ENCODE measurements around the gene GRIA4. TPM values are rescaled to one million over a fixed set of nuclear protein-coding genes. Genes with fewer than 3 reads are reported as not detected.

Gene GRIA4
- polyA plus RNA-seq, 2 of the 4 experiments (the other 2 are of a cell fraction) = not detected

- ATAC-seq (no peak), FAIRE-seq (no peak), DNase-seq (ENCODE audit: low read depth in 1 of 2, low spot score in 1 of 2) (no peak)
- no peaks in the 10 kb centered on the region for H3K9me3 ChIP-seq
- no peak overlapping the region for H3K4me3 ChIP-seq
- ChIA-PET POLR2A (no interaction called here), CTCF (no interaction called here)
- no peaks in the 10 kb centered on the region for H3K4me1 ChIP-seq
- no peak overlapping the region for H3K4me2 ChIP-seq
- 61% methylated on average over 1 of the region's 1 CpG for WGBS (ENCODE audit: missing lambda C conversion rate)
- H3K27ac ChIP-seq = no peak overlapping the region
- TF ChIP-seq CHD2 (IDR thresholded peaks at IDR 0.05; ENCODE audit: low read length, partially characterized antibody) (no peak), ZFP36 (IDR thresholded peaks at IDR 0.05; ENCODE audit: borderline replicate concordance, partially characterized antibody) (no peak), POLR2AphosphoS2 (conservative IDR thresholded peaks at IDR 0.05; ENCODE audit: low read length) (no peak), ZC3H11A (IDR thresholded peaks at IDR 0.05) (no peak), ESRRA (IDR thresholded peaks at IDR 0.05; ENCODE audit: borderline replicate concordance, low read length) (no peak), MAZ (IDR thresholded peaks at IDR 0.05; ENCODE audit: borderline replicate concordance, low read depth, low read length) (no peak), RAD21 (conservative IDR thresholded peaks at IDR 0.05 in 1 of 2, IDR thresholded peaks at IDR 0.05 in 1 of 2) (no peak), EP300 (IDR thresholded peaks at IDR 0.05) (no peak), GATA3 (IDR thresholded peaks at IDR 0.05; ENCODE audit: borderline replicate concordance) (no peak), POLR2A (IDR thresholded peaks at IDR 0.05; ENCODE audit: low read length) (no peak), CBX8 (IDR thresholded peaks at IDR 0.05) (no peak), RFX5 (IDR thresholded peaks at IDR 0.05) (no peak), SREBF2 (IDR thresholded peaks at IDR 0.05) (no peak), MAX (IDR thresholded peaks at IDR 0.05) (no peak), ZNF302 (CRISPR knock-in tag; IDR thresholded peaks at IDR 0.05) (no peak), CTCF (IDR thresholded peaks at IDR 0.05) (no peak)
Measured at GRCh38 chr11:105639527-105639926, 29.7 kb downstream of the GRIA4 start.

- DNase-seq (ENCODE audit: low read depth in 1 of 2, low spot score in 1 of 2) (no peak), FAIRE-seq (no peak), ATAC-seq (no peak)
- TF ChIP-seq ZC3H11A (IDR thresholded peaks at IDR 0.05) (no peak), KDM5A (IDR thresholded peaks at IDR 0.05) (no peak), HES2 (IDR thresholded peaks at IDR 0.05) (no peak), KDM1A (IDR thresholded peaks at IDR 0.05; ENCODE audit: low read depth) (no peak)
- H3K4me2 ChIP-seq = no peak overlapping the region
- CTCF ChIA-PET = no interaction called here
- H3K27ac ChIP-seq = no peak overlapping the region
- H3K9me3 ChIP-seq = no peaks in the 10 kb centered on the region
- POLR2A ChIA-PET = no interaction called here
- no peak overlapping the region for H3K4me3 ChIP-seq
- H3K4me1 ChIP-seq = no peaks in the 10 kb centered on the region
Measured at GRCh38 chr11:105641433-105641832, 31.6 kb downstream of the GRIA4 start.

- CTCF ChIA-PET = no interaction called here
- FAIRE-seq (no peak), ATAC-seq (no peak), DNase-seq (ENCODE audit: low read depth in 1 of 2, low spot score in 1 of 2) (no peak)
- H3K27ac ChIP-seq = no peak overlapping the region
- no peak overlapping the region for H3K4me3 ChIP-seq
- POLR2A ChIA-PET = no interaction called here
- no peaks in the 10 kb centered on the region for H3K4me1 ChIP-seq
- H3K9me3 ChIP-seq = no peaks in the 10 kb centered on the region
- no peak for TF ChIP-seq HDAC2 (IDR thresholded peaks at IDR 0.05)
- no peak overlapping the region for H3K4me2 ChIP-seq
Measured at GRCh38 chr11:105642870-105643269, 33.0 kb downstream of the GRIA4 start.

GRCh38 chr11:105644839-105645573 lies 35.1 kb downstream of the GRIA4 start:
- WGBS (ENCODE audit: missing lambda C conversion rate) = 24% methylated on average over 7 of the region's 7 CpGs
- no peak for FAIRE-seq
- TF ChIP-seq CBX8 (IDR thresholded peaks at IDR 0.05) (no peak), JUNB (IDR thresholded peaks at IDR 0.05) (no peak), ZC3H11A (IDR thresholded peaks at IDR 0.05) (no peak), PHF8 (IDR thresholded peaks at IDR 0.05; ENCODE audit: borderline replicate concordance, low read depth) (no peak), TFCP2L1 (CRISPR knock-in tag; IDR thresholded peaks at IDR 0.05) (no peak), JUN (IDR thresholded peaks at IDR 0.05) (no peak), HOXA7 (CRISPR knock-in tag; IDR thresholded peaks at IDR 0.05) (no peak), SMC3 (IDR thresholded peaks at IDR 0.05) (no peak), HDAC2 (IDR thresholded peaks at IDR 0.05) (no peak), HMGXB4 (CRISPR knock-in tag; IDR thresholded peaks at IDR 0.05; ENCODE audit: borderline replicate concordance) (no peak), GATA3 (IDR thresholded peaks at IDR 0.05; ENCODE audit: borderline replicate concordance) (no peak), MYC (IDR thresholded peaks at IDR 0.05; ENCODE audit: borderline replicate concordance, low read length) (no peak), EHF (CRISPR knock-in tag; IDR thresholded peaks at IDR 0.05) (no peak)

More at GRCh38 chr11:105644839-105645573, 35.1 kb downstream of the GRIA4 start:
- DNase-seq (ENCODE audit: low read depth in 1 of 2, low spot score in 1 of 2) = no peak
- ChIA-PET CTCF (interaction anchor here (0.8 kb wide), 1 partner anchor 25 kb away, joined by 3 read pairs; no protein-coding TSS in a partner anchor), POLR2A (no interaction called here)
- ATAC-seq = no peak
- no peak overlapping the region for H3K4me2 ChIP-seq
- H3K4me1 ChIP-seq = no peaks in the 10 kb centered on the region
- no peak overlapping the region for H3K27ac ChIP-seq
- H3K9me3 ChIP-seq = no peaks in the 10 kb centered on the region
- no peak overlapping the region for H3K4me3 ChIP-seq

Measured in A549 (cell line).